Umbilical cord (tissue), 2 donors: ENCODE results near the gene ZNF441. TPM values are rescaled to one million over a fixed set of nuclear protein-coding genes. Genes with fewer than 3 reads are reported as not detected.
"Not testable (repeated sequence)": the region's sequence is repeated elsewhere in the genome, so short reads cannot be mapped to it uniquely, and the experiment has no call there.

ENCODE experiments used
- DNase-seq: peaks from one replicate; pipeline ENCODE4 v3.0.0-alpha.2; 2015; ENCODE audit warnings: low spot score
- total RNA-seq: library from RNA; depleted of rRNA; stranded (reverse); fragments of >200 nt; gene quantifications from one replicate; pipeline ENCODE4 v1.2.3, GENCODE V29; 2014; ENCODE audit warnings: low replicate concordance; ENCODE audit not compliant: insufficient read depth

The ZNF441 gene
- total RNA-seq, 1 donor from 2014 or later: 16.9 TPM

- DNase-seq: no peak
Observed at GRCh38 chr19:11780431-11781020, 13.7 kb downstream of the ZNF441 start.

- no peak for DNase-seq
Observed at GRCh38 chr19:11781295-11782057, 14.7 kb downstream of the ZNF441 start.

GRCh38 chr19:11783767-11784166 lies 17.0 kb downstream of the ZNF441 start:
- DNase-seq: no peak

GRCh38 chr19:11784356-11784755 lies 17.6 kb downstream of the ZNF441 start:
- DNase-seq: no peak

- DNase-seq: no peak
Observed at GRCh38 chr19:11787536-11787935, 20.7 kb downstream of the ZNF441 start.

GRCh38 chr19:11792942-11793341 lies 26.1 kb downstream of the ZNF441 start:
- DNase-seq: no peak

- DNase-seq: peak; percentile 90
Observed at GRCh38 chr19:11797491-11797890, 30.7 kb downstream of the ZNF441 start.

GRCh38 chr19:11798391-11799330 lies 31.9 kb downstream of the ZNF441 start, which contains the start of gene ZNF491:
Gene ZNF491 (plus strand): TSS chr19:11798523. CDS start chr19:11805954, 7,431 bp downstream.
- peak; percentile 94 for DNase-seq

- DNase-seq: no peak
Observed at GRCh38 chr19:11806354-11807098, 39.7 kb downstream of the ZNF441 start.

GRCh38 chr19:11807099-11807380 lies 40.2 kb downstream of the ZNF441 start:
- no peak for DNase-seq

GRCh38 chr19:11813703-11814028 lies 46.9 kb downstream of the ZNF441 start:
- DNase-seq: no peak

- DNase-seq: peak; percentile 97
Observed at GRCh38 chr19:11814029-11814699, 47.4 kb downstream of the ZNF441 start, which contains the start of gene ZNF440. Gene ZNF440 (plus strand): TSS chr19:11814273. CDS start chr19:11814448, 175 bp downstream.

GRCh38 chr19:11814700-11815035 lies 47.9 kb downstream of the ZNF441 start:
- DNase-seq: peak; percentile 22

- DNase-seq: no peak
Observed at GRCh38 chr19:11821474-11822109, 54.8 kb downstream of the ZNF441 start.

- DNase-seq: not testable (repeated sequence)
Observed at GRCh38 chr19:11828957-11829876, 62.4 kb downstream of the ZNF441 start.

- no peak for DNase-seq
Observed at GRCh38 chr19:11832253-11832912, 65.6 kb downstream of the ZNF441 start.

- DNase-seq: no peak
Observed at GRCh38 chr19:11833541-11833940, 66.7 kb downstream of the ZNF441 start.
